GM19239 (cell line): ENCODE data around the gene UNC13B.

Experiments used
- DNase-seq: peaks from one replicate; pipeline ENCODE4 v3.0.0; 2011; ENCODE audit warnings: low spot score; ENCODE audit not compliant: insufficient read length
- FAIRE-seq: peaks from 2 replicates; lab custom pipeline; 2011; peaks lifted over from hg19 to GRCh38; lab: Jason Lieb, UNC

Gene UNC13B

GRCh38 chr9:35311891-35312639, 150.3 kb downstream of the UNC13B start:
- DNase-seq (no peak), FAIRE-seq (no peak)

GRCh38 chr9:35313460-35313859, 151.7 kb downstream of the UNC13B start:
- no peak for DNase-seq
- no peak for FAIRE-seq

- DNase-seq, result no peak
- FAIRE-seq, result no peak
These were observed 152.1 kb downstream of the UNC13B start for GRCh38 chr9:35313916-35314315.

- FAIRE-seq, result no peak
- DNase-seq, result no peak
These were observed 156.9 kb downstream of the UNC13B start for GRCh38 chr9:35318741-35319140.

GRCh38 chr9:35322075-35322885, 160.5 kb downstream of the UNC13B start:
- DNase-seq, result no peak
- peak; percentile 69 for FAIRE-seq

- FAIRE-seq (no peak), DNase-seq (no peak)
These were observed 163.2 kb downstream of the UNC13B start for GRCh38 chr9:35324966-35325365.

- DNase-seq, result no peak
- FAIRE-seq, result no peak
These were observed 171.7 kb downstream of the UNC13B start for GRCh38 chr9:35333551-35333950.

- FAIRE-seq, result no peak
These were observed 173.4 kb downstream of the UNC13B start for GRCh38 chr9:35335164-35335563.

GRCh38 chr9:35338086-35338485, 176.3 kb downstream of the UNC13B start:
- DNase-seq (no peak), FAIRE-seq (no peak)

More at GRCh38 chr9:35335164-35335563, 173.4 kb downstream of the UNC13B start:
- DNase-seq, result no peak

GRCh38 chr9:35338561-35339274, 176.9 kb downstream of the UNC13B start:
- FAIRE-seq, result no peak
- DNase-seq, result no peak

- FAIRE-seq (no peak), DNase-seq (no peak)
These were observed 178.2 kb downstream of the UNC13B start for GRCh38 chr9:35340046-35340445.

- FAIRE-seq (peak; percentile 49), DNase-seq (no peak)
These were observed 179.2 kb downstream of the UNC13B start for GRCh38 chr9:35341021-35341420.

- DNase-seq, result no peak
- FAIRE-seq, result no peak
These were observed 179.8 kb downstream of the UNC13B start for GRCh38 chr9:35341585-35341984.

GRCh38 chr9:35342221-35342958, 180.6 kb downstream of the UNC13B start:
- no peak for FAIRE-seq
- DNase-seq, result no peak

GRCh38 chr9:35348109-35348508, 186.3 kb downstream of the UNC13B start:
- no peak for DNase-seq
- no peak for FAIRE-seq

- no peak for DNase-seq
- no peak for FAIRE-seq
These were observed 187.6 kb downstream of the UNC13B start for GRCh38 chr9:35349287-35349990.

- FAIRE-seq (no peak), DNase-seq (no peak)
These were observed 188.4 kb downstream of the UNC13B start for GRCh38 chr9:35350212-35350611.

GRCh38 chr9:35350827-35351549, 189.2 kb downstream of the UNC13B start:
- FAIRE-seq, result no peak
- no peak for DNase-seq
